Activated CD8-positive, alpha-beta memory T cell treated with anti-CD3 and anti-CD28 coated beads, Interleukin-2, amount 50 U/mL, for 24 hours (primary cell): ENCODE data around the gene SEPTIN8.

Experiments
- DNase-seq: peaks from one replicate; pipeline ENCODE4 v3.0.0-alpha.2; 2020; ENCODE audit errors: extremely low read depth

The SEPTIN8 gene

DNA sequence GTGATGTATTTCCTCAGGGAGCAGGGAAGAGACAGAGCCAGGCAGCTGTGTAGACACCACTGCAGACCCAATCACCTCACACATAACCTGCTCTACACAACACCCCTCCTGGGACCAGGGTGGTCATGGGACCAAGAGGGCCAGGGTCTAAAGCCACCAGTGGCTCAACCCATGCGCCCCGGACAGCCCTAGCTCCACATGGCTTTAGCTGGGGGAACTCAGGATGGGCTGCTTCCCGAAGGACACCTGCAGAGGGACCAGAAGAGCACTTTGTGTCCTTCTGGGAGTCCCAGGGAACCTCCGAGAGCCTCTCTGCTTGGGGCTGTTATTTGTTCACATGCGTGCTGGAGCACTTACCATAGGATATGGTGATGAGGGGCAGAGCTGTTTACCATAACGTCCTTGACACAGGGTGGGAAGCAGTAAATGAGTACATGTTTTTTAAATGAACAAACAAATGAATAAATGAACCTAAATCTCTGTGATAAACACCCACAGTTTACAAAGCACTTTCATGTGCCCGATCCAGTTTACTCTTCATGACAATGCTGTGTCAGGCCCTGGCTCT, 12.3 kb downstream of the SEPTIN8 start:
- no peak for DNase-seq

- no peak for DNase-seq
These were observed 13.0 kb downstream of the SEPTIN8 start for GRCh38 chr5:132764051-132764450.

DNA sequence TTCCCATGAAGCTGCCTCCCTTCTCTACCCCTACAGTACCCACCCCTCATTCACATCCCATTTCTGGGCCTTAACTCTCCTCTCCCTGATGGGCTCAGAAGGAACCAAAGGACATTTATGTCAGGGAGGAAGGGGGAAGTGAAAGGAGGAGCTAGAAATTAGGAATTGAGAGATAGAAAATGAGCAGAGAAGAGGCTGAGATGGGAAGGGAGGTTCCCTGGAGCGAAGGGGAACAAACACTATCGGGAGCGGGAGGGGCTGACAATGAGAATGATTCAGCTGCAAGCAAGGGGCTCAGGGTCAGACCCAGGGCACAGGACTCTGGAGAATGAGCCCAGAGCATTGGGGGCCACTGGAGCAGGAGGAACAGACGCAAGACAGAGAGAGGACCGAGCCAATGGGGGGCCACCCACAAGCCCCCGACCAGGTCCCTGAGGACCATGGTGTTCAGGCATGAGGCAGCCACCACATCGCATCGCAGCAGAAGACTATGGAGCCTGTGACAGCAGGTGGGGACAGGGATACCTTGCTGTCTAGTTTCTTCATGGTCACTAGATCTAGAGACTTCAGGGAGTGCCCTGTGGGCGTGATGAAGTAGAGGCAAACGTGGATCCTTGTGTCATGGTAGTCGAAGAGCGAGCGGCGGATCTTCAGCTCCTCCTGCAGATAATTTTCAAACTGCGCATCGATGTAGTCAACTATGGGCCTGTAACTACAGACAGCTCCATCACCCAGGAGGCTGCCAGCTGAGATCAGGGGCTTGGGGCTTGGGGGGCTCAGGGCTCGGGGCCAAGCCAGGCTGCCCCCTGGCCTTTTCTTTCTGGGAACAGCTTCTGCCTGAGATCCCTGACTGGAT, 13.6 kb downstream of the SEPTIN8 start:
- DNase-seq: no peak

DNA sequence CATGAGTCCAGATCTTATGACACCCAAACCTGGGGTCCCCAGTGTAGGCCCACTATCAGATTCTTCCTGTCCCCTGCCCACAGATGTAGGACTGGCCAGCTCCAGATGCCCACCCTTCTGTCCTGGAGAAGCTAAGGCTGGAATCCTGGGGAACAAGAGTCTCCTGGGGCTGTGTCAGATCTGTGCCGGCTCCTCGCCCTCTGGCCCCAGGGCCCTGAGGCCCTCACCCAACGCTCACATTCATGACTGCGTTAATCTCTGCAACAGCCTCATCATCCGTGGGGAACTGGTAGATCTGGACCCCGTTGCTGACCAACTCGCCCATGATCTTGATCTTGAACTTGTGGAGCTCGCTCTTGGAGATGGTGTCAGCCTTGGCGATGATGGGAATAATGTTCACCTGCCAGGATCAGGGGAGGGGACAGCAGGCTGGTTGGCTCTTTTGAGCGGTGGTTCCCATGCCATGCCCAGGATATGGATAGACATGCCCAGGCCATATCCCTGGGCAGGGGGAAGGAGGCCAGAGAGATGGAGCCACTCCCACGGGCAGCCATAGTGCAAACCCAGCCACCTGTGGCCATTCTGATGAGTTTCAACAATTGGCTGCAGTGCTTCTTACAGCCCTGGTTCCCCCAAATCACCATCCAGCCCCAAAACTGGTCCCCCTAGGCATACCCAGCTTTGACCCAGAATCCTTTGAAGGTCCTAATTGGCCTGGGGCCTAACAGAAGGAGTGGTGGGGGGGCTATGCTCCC, 14.6 kb downstream of the SEPTIN8 start:
- DNase-seq: no peak

DNA sequence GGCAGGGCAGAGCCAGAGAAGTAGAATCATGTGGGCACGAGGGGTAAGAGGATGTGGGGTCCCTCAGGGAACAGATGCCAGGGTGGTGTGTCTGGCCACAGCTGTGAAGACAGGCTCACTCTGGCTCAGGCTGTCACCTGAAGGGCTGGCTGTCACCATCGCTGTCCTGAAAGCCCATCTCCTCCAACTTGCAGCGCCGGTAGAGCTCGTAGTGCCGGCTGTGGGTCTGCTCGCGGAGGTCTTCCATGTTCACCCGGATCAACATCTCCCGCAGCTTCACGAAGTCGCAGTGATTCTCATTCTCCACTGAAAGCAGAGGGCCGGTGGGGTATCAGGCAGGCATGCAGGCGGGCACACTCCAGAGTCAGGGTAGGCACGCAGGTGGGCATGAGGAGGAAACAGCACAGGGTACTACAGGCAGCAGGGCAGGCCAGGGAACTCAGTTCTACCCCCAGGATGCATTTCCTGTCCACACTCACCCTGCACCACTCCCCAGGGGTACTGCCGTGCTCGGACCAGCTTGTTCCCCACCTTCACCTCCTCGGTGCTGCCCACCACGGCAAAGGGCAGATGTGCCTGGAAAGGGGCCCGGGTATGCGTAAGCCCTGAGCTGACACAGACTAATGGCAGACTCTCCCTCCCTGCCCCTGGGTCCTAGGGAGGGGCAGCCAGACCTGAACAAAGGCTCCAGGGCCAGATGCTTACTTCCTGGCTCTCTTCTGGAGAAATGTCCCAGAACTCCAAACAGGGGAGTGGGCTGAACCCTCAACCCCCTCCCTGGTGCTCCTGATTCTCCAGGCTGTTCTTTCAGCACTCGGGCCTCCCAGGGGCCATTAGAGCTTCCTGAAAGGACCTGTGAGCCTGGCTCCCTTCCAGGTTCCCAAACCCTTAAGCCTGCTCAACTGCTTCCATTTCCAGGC, 15.5 kb downstream of the SEPTIN8 start:
- DNase-seq: no peak

DNA sequence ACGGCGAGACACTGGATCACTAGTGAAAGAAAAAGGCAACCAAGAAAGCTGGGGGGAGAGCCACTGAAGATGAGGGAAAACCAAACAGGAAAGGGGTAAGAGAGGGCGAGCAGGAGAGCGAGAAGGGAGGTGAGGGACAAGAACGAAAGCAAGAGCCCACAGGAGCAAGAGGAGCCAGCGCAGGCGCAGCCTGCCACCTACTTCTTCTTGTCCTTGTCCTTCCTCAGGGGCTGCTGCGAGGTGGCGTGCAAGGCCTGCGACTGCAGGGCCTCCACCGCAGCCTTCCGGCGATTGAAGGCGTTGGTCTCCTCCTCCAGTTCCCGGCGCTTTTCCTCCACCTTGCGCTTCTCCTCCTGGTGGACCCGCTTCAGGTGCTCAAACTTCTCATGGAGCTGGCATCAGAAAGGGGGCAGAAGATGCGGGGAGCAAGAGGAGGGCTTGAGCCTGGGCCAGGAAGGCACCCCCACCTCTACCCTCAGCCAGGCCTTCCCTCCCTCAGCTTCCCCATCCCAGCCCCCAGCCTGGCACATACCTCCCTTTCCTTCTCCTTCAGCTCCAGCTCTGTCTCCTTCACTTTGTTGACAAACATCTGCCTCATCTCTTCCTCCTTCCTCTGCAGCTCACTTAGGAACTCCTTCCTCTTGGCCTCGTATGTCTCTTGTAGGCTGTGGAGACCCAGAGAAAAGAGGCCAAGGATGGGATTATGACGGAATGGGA, 16.3 kb downstream of the SEPTIN8 start:
- no peak for DNase-seq

DNA sequence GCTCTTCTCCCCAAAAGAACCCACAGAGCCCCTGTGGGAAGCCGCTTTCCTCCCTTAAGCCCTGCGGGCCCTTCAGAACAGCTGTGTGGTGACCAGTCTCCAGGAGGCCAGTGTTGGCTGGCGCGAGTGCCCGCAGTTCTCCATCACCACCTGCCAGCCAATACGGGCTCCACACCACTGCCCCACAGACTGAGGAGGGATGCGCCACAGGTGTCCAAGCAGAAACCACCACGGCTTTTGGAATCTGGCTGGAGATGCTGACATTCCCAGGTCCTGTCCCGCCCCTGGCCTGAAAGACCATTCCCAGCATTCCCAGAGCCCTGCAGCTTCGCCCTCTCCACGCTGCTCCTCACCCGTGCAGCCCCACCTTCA, 17.0 kb downstream of the SEPTIN8 start:
- no peak for DNase-seq

- DNase-seq: no peak
These were observed 17.7 kb downstream of the SEPTIN8 start for GRCh38 chr5:132759114-132760048.

DNA sequence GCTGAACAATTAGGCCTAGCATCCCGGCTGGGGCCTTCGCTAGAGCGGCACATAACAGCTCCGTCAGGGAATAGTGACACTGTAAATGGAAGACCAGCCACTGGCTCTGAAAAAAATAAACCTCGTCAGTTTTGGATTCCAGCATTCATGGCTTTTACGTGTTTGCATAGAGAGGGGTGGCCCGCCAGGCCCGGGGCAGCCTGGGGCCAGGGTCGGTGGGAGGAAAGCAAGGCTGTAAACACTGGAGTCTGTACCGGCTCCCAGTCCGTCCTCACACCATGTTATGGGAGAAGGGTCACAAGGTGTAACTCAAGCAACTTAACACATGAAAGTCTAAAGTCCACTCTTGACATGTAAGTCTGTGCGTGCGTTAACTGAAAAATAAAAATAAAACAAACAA, 18.6 kb downstream of the SEPTIN8 start:
- DNase-seq: no peak

GRCh38 chr5:132756542-132756941, 20.5 kb downstream of the SEPTIN8 start:
- DNase-seq: no peak

GRCh38 chr5:132754947-132755346, 22.1 kb downstream of the SEPTIN8 start:
- DNase-seq: no peak

- DNase-seq: no peak
These were observed 22.9 kb downstream of the SEPTIN8 start for GRCh38 chr5:132754111-132754510.

DNA sequence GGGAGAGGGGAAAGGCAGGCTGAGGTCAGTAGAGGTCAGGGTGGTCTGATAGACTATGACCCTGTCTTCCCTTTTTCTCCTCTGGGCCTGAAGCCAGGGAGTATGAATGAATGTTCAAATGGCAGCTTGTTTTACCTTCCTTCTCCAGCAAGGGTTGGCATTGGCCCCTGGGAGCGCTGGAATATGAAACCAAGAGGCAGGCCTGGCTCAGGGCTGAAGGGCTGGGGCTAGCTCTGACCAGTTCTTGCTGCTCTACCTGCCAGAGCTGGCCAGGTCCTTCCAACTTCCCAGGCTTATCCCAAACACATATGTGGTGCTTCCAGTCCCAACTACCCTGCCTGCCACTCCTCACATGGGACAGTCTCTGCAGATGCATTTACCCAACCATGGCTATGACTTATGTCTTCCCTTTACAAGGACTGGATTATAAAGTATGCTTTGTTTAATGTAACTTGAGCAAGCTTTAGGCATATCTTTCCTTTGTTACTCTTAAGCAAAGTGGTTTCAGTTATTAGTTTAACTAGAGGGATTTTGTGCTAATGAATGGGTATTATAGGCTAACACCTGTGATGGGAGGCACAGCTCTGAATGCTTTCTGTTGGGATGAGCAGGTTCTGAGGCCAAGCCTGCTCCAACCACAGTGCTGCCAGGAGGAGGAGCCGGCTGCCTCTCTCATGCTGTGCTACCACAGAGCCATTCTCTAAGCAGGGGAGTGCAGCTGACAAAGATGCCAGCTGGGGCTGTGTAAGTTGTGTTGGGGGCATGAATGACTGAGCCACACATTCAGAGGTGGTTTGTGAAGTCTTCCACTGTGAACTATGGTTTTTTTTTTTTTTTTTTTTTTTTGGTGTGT, 23.7 kb downstream of the SEPTIN8 start:
- no peak for DNase-seq

GRCh38 chr5:132752581-132753125, 24.4 kb downstream of the SEPTIN8 start:
- DNase-seq: no peak

DNA sequence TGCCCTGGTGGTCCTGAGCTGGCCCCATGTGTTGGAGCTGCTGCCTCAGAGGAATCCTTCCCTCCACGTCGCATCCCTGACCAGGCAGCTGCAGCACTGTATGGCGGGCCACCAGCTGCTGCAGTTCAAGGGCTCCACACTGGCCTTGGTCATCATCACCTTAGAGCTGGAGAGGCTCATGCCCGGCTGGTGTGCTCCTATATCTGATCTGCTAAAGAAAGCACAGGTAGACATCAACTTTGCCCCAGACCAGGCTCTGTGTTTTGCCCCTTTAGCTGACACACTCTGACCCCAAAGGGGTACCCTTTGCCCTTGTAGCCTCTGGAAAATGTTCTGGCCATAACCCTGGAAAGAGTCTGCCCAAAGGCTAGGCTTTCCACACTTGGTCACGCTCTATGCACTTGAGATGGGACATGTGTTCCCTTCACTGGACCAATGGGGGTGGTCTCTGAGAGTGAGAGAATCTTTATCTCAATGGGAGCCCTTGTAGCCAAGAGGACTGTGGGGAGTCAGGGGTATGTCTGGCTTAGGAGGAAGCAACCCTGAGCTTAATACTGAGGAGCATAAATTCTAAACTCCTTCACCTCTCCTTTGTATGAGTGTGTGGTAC, 25.0 kb downstream of the SEPTIN8 start:
- no peak for DNase-seq

DNA sequence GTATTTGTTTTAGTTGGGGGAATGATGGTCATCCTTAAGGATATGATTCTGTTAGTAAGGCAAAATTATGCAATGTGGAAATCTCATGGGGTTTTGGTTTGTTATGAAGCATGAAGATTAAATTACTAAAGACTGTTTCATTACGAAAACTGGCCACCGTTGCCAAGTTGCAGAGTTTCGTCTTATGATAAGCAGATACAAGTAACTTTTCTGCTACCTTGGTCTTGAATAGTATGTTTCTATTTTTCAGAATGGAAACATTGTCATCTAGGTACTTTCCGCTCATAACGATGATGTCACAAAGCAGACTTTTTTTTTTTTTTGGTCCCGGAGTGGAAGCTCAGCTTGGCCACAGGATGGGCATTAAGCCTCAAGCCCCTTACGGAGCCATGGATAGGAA, 25.6 kb downstream of the SEPTIN8 start:
- no peak for DNase-seq

- no peak for DNase-seq
These were observed 26.4 kb downstream of the SEPTIN8 start for GRCh38 chr5:132750471-132751230.

GRCh38 chr5:132749506-132749905, 27.5 kb downstream of the SEPTIN8 start:
- no peak for DNase-seq
